ENCODE data around the gene SSPN. TPM values are rescaled to one million over a fixed set of nuclear protein-coding genes. Genes with fewer than 3 reads are reported as not detected.

The SSPN gene
- total RNA-seq, 1 donor from 2014 or later: 6.3 TPM

GRCh38 chr12:26193539-26193938, 1.8 kb upstream of the SSPN start:
- H3K79me2 ChIP-seq (ENCODE audit: insufficient read depth, low read length): peaks cover 10% of the 10 kb centered on the region
- no peaks in the 10 kb centered on the region for H3K36me3 ChIP-seq (ENCODE audit: insufficient read depth, low read length)
- H3K4me2 ChIP-seq (ENCODE audit: low read length): no peak overlapping the region
- peaks cover 4% of the 10 kb centered on the region for H3K27me3 Mint-ChIP-seq (ENCODE audit: low read depth, unreplicated experiment)
- DNase-seq (ENCODE audit: low read depth) (no peak), FAIRE-seq (peak; percentile 54)
- no peak overlapping the region for H3K27ac ChIP-seq (ENCODE audit: low read depth, low read length)
- no peak overlapping the region for H3K9ac ChIP-seq (ENCODE audit: low read length)
- no peak overlapping the region for H2AFZ ChIP-seq (ENCODE audit: low read depth, low read length)
- H3K4me1 Mint-ChIP-seq (ENCODE audit: low read depth, unreplicated experiment): peaks cover 11% of the 10 kb centered on the region
- peaks cover 30% of the 10 kb centered on the region for H3K4me1 ChIP-seq (ENCODE audit: insufficient read depth, low read length)
- H4K20me1 ChIP-seq (ENCODE audit: insufficient read depth, low read length): no peaks in the 10 kb centered on the region
- H3K27ac Mint-ChIP-seq (ENCODE audit: unreplicated experiment): no peak overlapping the region
- no peaks in the 10 kb centered on the region for H3K36me3 Mint-ChIP-seq (ENCODE audit: low read depth, unreplicated experiment)
- H3K27me3 ChIP-seq (ENCODE audit: insufficient read depth, low read length): no peaks in the 10 kb centered on the region
- H3K4me3 ChIP-seq (ENCODE audit: insufficient read depth, low read depth, low read length): no peak overlapping the region
- H3K4me3 Mint-ChIP-seq (ENCODE audit: unreplicated experiment): no peak overlapping the region
- TF ChIP-seq EZH2 (IDR thresholded peaks at IDR 0.05; ENCODE audit: insufficient read depth, low read length): no peak
- no peak for TF ChIP-seq CTCF (IDR thresholded peaks at IDR 0.05; ENCODE audit: insufficient read depth, low read depth, low read length)
- no peaks in the 10 kb centered on the region for H3K9me3 ChIP-seq (ENCODE audit: insufficient read depth, low read depth, low read length)
- no peaks in the 10 kb centered on the region for H3K9me3 Mint-ChIP-seq (ENCODE audit: unreplicated experiment)

GRCh38 chr12:26195641-26196420, 458 bp downstream of the SSPN start:
- DNase-seq (ENCODE audit: low read depth): peak; percentile 51

More at GRCh38 chr12:26195641-26196420, 458 bp downstream of the SSPN start:
- Mint-ChIP-seq H3K36me3 (ENCODE audit: low read depth, unreplicated experiment) (no peaks in the 10 kb centered on the region), H3K27ac (ENCODE audit: unreplicated experiment) (peak overlapping the region; percentile 83), H3K27me3 (ENCODE audit: low read depth, unreplicated experiment) (peaks cover 4% of the 10 kb centered on the region), H3K4me1 (ENCODE audit: low read depth, unreplicated experiment) (peaks cover 8% of the 10 kb centered on the region), H3K4me3 (ENCODE audit: unreplicated experiment) (peak overlapping the region; percentile 87), H3K9me3 (ENCODE audit: unreplicated experiment) (no peaks in the 10 kb centered on the region)
- H3K4me1 ChIP-seq (ENCODE audit: insufficient read depth, low read length): peaks cover 39% of the 10 kb centered on the region
- no peaks in the 10 kb centered on the region for H3K36me3 ChIP-seq (ENCODE audit: insufficient read depth, low read length)
- no peaks in the 10 kb centered on the region for H3K9me3 ChIP-seq (ENCODE audit: insufficient read depth, low read depth, low read length)
- H3K27ac ChIP-seq (ENCODE audit: low read depth, low read length): peak overlapping the region; percentile 78
- FAIRE-seq: no peak
- TF ChIP-seq EZH2 (IDR thresholded peaks at IDR 0.05; ENCODE audit: insufficient read depth, low read length) (no peak), CTCF (IDR thresholded peaks at IDR 0.05; ENCODE audit: insufficient read depth, low read depth, low read length) (no peak)
- H3K27me3 ChIP-seq (ENCODE audit: insufficient read depth, low read length): no peaks in the 10 kb centered on the region
- H3K79me2 ChIP-seq (ENCODE audit: insufficient read depth, low read length): peaks cover 10% of the 10 kb centered on the region
- peak overlapping the region; percentile 96 for H3K4me2 ChIP-seq (ENCODE audit: low read length)
- peak overlapping the region; percentile 74 for H3K4me3 ChIP-seq (ENCODE audit: insufficient read depth, low read depth, low read length)
- H3K9ac ChIP-seq (ENCODE audit: low read length): peak overlapping the region; percentile 91
- no peaks in the 10 kb centered on the region for H4K20me1 ChIP-seq (ENCODE audit: insufficient read depth, low read length)
- peak overlapping the region; percentile 94 for H2AFZ ChIP-seq (ENCODE audit: low read depth, low read length)
